Endothelial cell (in vitro differentiated cells): ENCODE measurements around the gene SSBP3. TPM values are rescaled to one million over a fixed set of nuclear protein-coding genes. Genes with fewer than 3 reads are reported as not detected.
"Not testable (repeated sequence)": the region's sequence is repeated elsewhere in the genome, so short reads cannot be mapped to it uniquely, and the experiment has no call there.

ENCODE experiments used
- DNase-seq: peaks from one replicate; pipeline ENCODE4 v3.0.0; 2021; ENCODE audit warnings: low spot score
- H3K27ac Mint-ChIP-seq: one replicate; pipeline ENCODE4 v1.8.0; 2021; ENCODE audit warnings: mixed read lengths, inconsistent platforms; ENCODE audit not compliant: unreplicated experiment
- H3K27me3 Mint-ChIP-seq: one replicate; pipeline ENCODE4 v1.8.0; 2021; ENCODE audit warnings: mild to moderate bottlenecking, moderate library complexity, mixed read lengths, inconsistent platforms; ENCODE audit not compliant: unreplicated experiment
- H3K36me3 Mint-ChIP-seq: one replicate; pipeline ENCODE4 v1.8.0; 2021; ENCODE audit warnings: mild to moderate bottlenecking, low read depth, mixed read lengths, inconsistent platforms; ENCODE audit not compliant: unreplicated experiment
- H3K4me1 Mint-ChIP-seq: one replicate; pipeline ENCODE4 v1.8.0; 2021; ENCODE audit warnings: mild to moderate bottlenecking, mixed read lengths, inconsistent platforms; ENCODE audit not compliant: unreplicated experiment
- H3K4me3 Mint-ChIP-seq: one replicate; pipeline ENCODE4 v1.8.0; 2021; ENCODE audit warnings: mild to moderate bottlenecking, mixed read lengths, inconsistent platforms; ENCODE audit not compliant: unreplicated experiment
- H3K9me3 Mint-ChIP-seq: one replicate; pipeline ENCODE4 v1.8.0; 2021; ENCODE audit warnings: mixed read lengths, inconsistent platforms; ENCODE audit not compliant: unreplicated experiment
- total RNA-seq: library from RNA; stranded (reverse); fragmentation: NEBNext Ultra II Directional; extraction: Animal tissue kit (Norgen Biotek cat#: 25700); gene quantifications from one replicate; pipeline ENCODE4 v1.2.1, GENCODE V29; 2021; ENCODE audit not compliant: unreplicated experiment
- TF ChIP-seq, protein P1 (sequence below): fragments of 200-600 bp; sonication (generic); IDR thresholded peaks from one replicate; pipeline ENCODE4 v1.5.0; 2021; ENCODE audit warnings: antibody characterized with exemption; ENCODE audit not compliant: unreplicated experiment

SSBP3 gene
- total RNA-seq, 1 donor from 2014 or later = 142 TPM

DNA sequence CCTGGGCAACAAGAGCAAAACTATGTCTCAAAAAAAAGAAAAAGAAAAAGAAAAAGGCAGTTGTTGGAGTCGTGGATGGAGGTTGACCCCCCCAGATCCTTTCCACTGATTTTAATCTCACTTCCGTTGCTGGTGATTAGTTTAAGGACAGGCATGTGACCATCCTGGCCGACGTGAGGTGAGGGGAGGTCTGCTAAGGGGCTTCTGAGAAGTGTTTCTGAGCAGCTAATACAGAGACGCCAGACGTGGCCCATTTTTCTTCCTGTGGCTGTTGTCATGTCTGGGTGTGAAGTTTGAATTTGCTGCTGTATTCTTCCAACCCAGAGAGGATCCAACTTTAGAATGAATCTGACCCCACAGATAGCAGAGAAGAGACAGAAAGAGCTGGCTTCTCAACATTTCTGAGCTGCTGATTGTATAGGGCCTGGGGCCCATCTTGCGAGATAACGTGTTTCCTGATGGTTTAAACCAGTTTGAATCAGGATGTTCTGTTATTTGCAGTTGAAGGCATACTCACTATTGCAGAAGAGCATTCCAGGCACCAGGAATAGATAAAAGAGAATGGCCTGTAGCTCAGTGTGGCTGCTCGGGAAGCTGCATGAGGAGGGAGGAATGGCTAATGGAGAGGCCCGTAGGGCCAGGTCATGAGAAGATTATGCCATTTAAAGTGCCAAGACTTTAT lies 22.8 kb upstream of the SSBP3 start:
- H3K27me3 Mint-ChIP-seq = peaks cover 3% of the 10 kb centered on the region
- H3K4me1 Mint-ChIP-seq = no peaks in the 10 kb centered on the region
- TF ChIP-seq, protein P1, sequence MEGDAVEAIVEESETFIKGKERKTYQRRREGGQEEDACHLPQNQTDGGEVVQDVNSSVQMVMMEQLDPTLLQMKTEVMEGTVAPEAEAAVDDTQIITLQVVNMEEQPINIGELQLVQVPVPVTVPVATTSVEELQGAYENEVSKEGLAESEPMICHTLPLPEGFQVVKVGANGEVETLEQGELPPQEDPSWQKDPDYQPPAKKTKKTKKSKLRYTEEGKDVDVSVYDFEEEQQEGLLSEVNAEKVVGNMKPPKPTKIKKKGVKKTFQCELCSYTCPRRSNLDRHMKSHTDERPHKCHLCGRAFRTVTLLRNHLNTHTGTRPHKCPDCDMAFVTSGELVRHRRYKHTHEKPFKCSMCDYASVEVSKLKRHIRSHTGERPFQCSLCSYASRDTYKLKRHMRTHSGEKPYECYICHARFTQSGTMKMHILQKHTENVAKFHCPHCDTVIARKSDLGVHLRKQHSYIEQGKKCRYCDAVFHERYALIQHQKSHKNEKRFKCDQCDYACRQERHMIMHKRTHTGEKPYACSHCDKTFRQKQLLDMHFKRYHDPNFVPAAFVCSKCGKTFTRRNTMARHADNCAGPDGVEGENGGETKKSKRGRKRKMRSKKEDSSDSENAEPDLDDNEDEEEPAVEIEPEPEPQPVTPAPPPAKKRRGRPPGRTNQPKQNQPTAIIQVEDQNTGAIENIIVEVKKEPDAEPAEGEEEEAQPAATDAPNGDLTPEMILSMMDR = no peak
- H3K27ac Mint-ChIP-seq = no peak overlapping the region
- no peak overlapping the region for H3K4me3 Mint-ChIP-seq
- H3K36me3 Mint-ChIP-seq = no peaks in the 10 kb centered on the region
- DNase-seq = no peak
- no peaks in the 10 kb centered on the region for H3K9me3 Mint-ChIP-seq

DNA sequence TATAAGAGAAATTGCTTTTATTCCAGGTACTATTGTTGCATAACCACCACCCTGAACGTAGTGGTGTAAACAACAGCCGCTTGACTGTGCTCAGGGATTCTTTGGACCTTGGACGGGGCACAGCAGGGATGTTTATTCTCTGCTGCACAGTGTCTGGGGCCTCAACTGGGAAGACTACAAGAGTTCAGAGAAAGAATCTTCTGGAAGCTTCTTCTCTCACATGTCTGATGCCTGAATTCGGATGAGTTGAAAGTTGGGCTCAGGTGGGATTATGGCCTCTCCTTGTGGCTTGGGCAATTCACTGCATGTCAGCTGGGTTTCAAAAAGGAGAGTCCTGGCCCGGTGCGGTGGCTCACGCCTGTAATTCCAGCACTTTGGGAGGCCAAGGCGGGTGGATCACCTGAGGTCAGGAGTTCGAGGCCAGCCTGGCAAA lies 19.0 kb upstream of the SSBP3 start:
- no peak overlapping the region for H3K27ac Mint-ChIP-seq
- H3K9me3 Mint-ChIP-seq = no peaks in the 10 kb centered on the region
- no peaks in the 10 kb centered on the region for H3K36me3 Mint-ChIP-seq
- TF ChIP-seq, protein P1 = no peak
- H3K27me3 Mint-ChIP-seq = peaks cover 1% of the 10 kb centered on the region
- DNase-seq = no peak
- H3K4me1 Mint-ChIP-seq = no peaks in the 10 kb centered on the region
- H3K4me3 Mint-ChIP-seq = no peak overlapping the region

DNA sequence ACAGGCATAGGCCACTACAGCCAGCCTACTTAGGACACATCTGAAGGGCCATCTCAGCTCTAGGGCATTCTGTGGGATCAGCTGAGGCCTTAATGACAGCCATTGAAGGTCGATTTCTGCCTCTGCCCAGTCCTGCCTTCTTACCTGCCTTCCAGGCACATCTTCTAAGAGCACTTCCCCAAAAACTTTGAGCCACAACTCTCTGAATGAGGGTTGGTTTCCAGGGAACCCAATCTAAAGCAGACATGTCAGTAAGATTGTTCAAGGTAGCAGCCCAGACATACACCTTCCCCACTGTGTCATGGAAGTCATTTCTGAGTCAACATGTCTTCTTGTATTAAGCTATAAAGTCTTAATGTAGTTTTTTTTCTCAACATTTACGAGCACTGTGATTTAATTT lies 18.2 kb upstream of the SSBP3 start:
- Mint-ChIP-seq H3K27me3 (no peaks in the 10 kb centered on the region), H3K9me3 (no peaks in the 10 kb centered on the region), H3K36me3 (no peaks in the 10 kb centered on the region)

DNA sequence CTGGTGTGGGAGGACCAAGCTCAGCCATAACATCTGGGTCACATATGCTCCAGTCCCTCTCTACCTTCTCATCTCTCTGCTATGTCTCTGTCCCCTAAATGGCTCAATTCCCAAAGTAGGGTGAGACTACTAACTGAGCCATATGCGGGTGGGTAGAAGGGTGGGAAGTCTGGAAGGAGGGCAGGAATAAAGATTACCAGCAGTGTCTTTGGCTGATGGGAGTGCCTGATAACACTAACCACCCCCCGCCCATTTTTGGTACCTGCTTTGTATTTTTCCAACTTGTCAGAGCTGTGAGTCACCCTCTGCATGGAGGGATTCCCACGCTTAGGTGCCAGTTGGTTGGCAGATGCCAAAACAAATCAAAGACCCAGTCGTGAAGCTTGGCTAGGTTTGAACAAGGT lies 14.9 kb upstream of the SSBP3 start:
- Mint-ChIP-seq H3K36me3 (no peaks in the 10 kb centered on the region), H3K27me3 (peaks cover 5% of the 10 kb centered on the region), H3K4me3 (no peak overlapping the region), H3K27ac (no peak overlapping the region), H3K4me1 (peaks cover 3% of the 10 kb centered on the region), H3K9me3 (no peaks in the 10 kb centered on the region)
- TF ChIP-seq, protein P1 = no peak
- DNase-seq = no peak

More for the DNA sequence above, 18.2 kb upstream of the SSBP3 start:
- TF ChIP-seq, protein P1 = no peak
- Mint-ChIP-seq H3K27ac (no peak overlapping the region), H3K4me1 (no peaks in the 10 kb centered on the region), H3K4me3 (no peak overlapping the region)
- no peak for DNase-seq

DNA sequence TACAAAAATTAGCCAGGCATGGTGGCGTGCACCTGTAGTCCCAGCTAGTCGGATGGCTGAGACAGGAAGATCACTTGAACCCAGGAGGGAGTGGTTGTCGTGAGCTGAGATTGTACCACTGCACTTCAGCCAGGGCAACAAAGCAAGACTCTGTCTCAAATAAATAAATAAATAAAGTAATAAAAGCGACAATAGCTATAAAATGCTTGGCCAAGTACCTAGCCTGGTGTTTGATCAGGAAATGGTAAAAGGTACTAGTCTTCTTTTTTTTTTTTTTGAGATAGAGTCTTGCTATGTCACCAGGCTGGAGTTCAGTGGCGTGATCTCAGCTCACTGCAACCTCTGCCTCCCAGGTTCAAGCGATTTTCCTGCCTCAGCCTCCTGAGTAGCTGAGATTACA lies 12.4 kb upstream of the SSBP3 start:
- not testable (repeated sequence) for H3K4me1 Mint-ChIP-seq, H3K9me3 Mint-ChIP-seq, DNase-seq, H3K27me3 Mint-ChIP-seq, H3K27ac Mint-ChIP-seq, H3K4me3 Mint-ChIP-seq, H3K36me3 Mint-ChIP-seq
